GM19467 (cell line): Measurements from ENCODE around the gene SHF.
"Not testable (repeated sequence)": the region's sequence is repeated elsewhere in the genome, so short reads cannot be mapped to it uniquely, and the experiment has no call there.

Experiments used
- ATAC-seq: cut with Tn5 transposase; IDR thresholded peaks from one replicate; pipeline ENCODE4 v1.9.1; 2021; ENCODE audit warnings: mild to moderate bottlenecking, moderate library complexity; ENCODE audit not compliant: unreplicated experiment

SHF gene

GRCh38 chr15:45148076-45149059, 39.4 kb downstream of the SHF start:
- ATAC-seq, result no peak

DNA sequence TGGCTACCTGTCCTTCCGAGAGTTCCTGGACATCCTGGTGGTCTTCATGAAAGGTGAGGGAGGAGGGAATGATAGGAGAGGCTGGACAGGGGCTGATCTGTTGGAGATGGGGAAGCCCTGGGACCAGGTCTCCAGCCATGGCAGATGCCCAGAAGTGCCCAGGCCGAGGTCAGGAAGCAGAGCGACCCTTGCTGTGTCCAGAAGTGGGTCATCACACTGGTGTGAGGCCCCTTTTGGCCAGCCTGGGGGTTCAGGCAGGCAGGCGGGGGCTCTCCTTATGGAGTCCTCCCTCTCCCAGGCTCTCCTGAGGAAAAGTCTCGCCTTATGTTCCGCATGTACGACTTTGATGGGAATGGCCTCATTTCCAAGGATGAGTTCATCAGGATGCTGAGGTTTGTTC, 40.2 kb downstream of the SHF start:
- no peak for ATAC-seq

DNA sequence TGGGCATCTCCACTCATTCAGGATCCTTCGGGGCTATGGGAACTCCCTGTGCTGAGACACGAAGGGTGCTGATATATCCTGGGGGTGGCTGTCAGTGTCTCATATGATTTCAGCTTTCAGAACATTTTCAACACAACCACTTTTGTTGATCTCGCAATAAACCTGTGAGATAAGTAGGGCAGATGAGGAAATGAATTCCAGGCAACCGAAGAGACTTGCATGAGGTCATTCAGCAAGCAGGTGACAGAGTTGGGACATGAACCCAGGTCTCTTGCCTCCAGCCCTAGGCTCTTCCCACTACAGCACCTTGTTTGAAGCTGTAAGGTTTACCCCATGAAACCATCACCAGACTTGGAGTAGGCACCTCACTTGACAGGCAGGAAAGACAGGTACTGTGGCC, 41.4 kb downstream of the SHF start:
- ATAC-seq, result no peak

GRCh38 chr15:45144775-45145174, 43.0 kb downstream of the SHF start:
- ATAC-seq, result no peak

- no peak for ATAC-seq
Observed at GRCh38 chr15:45143946-45144345, 43.8 kb downstream of the SHF start.

GRCh38 chr15:45143056-45143455, 44.7 kb downstream of the SHF start:
- ATAC-seq, result no peak

- ATAC-seq, result no peak
Observed at GRCh38 chr15:45141386-45141785, 46.4 kb downstream of the SHF start.

- ATAC-seq, result no peak
Observed at GRCh38 chr15:45140557-45141250, 47.1 kb downstream of the SHF start.

- ATAC-seq, result no peak
Observed at GRCh38 chr15:45139770-45140169, 48.0 kb downstream of the SHF start.

DNA sequence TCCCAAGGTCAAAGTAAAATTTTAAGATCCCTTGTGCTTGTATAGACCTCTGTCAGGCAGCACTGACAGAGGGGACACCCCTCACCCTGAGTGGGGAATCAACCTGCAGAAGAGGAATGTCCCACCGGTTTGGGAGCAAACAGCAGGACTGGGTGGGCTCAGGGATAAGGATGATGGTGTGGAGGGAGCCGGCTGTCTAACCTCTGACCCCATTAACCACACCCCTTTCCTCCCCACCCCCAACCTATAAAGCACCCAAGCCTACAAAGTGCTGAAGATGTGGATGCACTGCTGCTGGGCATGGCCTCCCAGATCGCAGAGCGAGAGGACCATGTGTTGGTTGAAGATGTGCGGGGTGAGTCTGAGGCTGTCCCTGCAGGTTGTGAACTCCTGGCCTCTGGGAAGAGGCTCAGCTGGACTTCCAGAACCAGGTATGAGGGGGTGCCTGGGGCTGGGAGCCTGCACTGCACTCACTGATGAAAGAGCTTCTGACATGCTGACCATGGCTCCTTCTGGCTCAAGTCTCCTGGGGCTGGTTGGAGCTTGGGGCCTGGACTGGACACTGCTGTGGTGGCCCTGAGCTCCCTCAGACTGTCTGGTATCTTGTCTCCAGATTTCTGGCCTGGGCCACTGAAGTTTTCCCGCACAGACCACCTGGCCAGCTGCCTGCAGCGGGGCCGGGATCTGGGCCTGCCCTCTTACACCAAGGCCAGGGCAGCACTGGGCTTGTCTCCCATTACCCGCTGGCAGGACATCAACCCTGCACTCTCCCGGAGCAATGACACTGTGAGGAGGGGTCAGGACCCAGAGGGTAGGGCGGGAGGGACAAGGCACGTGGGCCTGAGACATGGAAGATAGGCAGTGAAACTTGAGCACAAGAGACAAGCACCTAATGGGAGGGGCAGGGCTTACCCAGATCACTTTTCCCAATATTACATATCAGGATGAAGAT, 48.7 kb downstream of the SHF start:
- ATAC-seq, result no peak

GRCh38 chr15:45137703-45138102, 50.1 kb downstream of the SHF start:
- no peak for ATAC-seq

GRCh38 chr15:45136378-45136764, 51.4 kb downstream of the SHF start:
- ATAC-seq, result no peak

GRCh38 chr15:45135705-45136377, 51.9 kb downstream of the SHF start:
- ATAC-seq, result not testable (repeated sequence)

DNA sequence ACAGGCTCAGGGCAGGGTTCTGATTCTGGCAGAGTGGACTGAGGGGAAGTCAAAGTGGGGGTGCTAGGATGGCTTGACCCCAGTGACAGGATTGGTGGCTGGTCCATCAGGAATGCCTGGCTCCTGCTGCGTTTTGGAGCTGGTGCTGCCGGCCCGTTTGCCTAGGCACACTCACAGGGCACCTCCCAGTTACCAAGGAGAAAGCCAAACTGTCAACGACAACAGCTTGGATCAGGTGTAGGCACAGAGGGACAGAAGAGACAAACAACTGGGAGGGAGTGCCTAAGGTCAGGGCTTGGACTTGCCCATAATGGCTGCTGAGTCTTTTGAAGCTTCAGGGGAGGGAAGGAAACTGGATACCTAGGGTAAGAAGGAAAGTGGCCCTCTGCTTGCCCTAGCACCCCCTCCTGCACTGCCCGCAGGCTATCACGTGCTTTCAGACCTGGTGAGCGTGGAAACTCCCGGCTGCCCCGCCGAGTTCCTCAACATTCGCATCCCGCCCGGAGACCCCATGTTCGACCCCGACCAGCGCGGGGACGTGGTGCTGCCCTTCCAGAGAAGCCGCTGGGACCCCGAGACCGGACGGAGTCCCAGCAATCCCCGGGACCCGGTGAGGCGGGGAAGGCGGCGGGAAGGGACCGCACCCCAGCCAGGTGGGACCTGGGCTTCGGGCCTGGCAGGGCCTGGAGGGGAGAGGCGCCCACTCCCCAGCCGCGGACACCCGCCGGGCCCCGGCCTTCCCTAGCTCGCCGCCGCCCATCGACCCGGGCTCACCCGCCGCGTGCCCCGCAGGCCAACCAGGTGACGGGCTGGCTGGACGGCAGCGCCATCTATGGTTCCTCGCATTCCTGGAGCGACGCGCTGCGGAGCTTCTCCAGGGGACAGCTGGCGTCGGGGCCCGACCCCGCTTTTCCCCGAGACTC, 52.8 kb downstream of the SHF start:
- no peak for ATAC-seq

DNA sequence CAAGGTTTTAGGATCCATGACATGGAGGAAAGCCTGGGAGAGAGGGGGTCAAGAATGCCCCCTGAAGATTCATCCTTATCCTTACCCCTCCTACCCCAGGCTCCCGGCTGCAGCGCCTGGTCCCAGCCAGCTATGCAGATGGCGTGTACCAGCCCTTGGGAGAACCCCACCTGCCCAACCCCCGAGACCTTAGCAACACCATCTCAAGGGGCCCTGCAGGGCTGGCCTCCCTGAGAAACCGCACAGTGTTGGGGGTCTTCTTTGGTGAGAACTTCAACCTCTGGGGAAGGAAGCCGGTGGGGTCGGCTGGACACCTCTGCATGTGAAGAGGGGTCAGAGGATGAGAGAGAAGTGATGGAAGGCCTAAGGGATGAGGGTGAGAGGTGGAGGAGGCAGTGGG, 53.7 kb downstream of the SHF start:
- ATAC-seq, result no peak

- ATAC-seq, result no peak
Observed at GRCh38 chr15:45133561-45133920, 54.2 kb downstream of the SHF start.

DNA sequence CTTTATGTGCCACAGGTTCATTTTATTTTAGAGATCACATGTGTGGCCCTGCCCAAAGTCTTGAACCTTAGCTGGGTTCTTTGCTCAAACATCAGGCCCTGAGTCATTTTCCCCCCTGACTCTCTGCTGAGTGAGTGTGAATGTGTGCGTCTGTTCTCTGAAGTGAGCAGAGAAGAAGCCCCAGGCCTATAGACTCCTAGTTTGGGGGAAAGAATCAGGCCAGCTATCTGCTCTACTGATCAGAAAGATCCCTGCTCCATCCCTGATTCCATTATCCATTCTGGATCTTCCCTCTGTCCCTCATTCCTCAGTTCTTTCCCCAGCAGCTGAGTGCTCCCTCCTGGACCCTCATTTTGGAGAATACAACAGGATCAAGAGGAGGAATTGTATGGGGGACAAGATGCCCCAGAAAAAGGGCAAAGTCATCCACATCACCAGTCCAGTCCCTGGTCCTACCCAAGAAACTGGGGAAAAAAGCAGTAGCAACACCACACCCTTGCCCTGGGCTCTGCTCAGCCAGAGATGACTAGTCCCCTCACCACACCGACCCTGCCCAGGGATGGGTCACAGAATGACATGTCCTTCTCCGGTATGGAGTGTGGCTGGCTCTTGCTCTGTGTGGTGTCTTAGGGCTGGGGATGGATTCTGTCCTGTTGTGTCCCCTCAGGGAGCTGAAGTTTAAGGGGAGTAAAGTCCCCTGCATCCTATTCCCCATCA, 54.8 kb downstream of the SHF start:
- ATAC-seq, result no peak

DNA sequence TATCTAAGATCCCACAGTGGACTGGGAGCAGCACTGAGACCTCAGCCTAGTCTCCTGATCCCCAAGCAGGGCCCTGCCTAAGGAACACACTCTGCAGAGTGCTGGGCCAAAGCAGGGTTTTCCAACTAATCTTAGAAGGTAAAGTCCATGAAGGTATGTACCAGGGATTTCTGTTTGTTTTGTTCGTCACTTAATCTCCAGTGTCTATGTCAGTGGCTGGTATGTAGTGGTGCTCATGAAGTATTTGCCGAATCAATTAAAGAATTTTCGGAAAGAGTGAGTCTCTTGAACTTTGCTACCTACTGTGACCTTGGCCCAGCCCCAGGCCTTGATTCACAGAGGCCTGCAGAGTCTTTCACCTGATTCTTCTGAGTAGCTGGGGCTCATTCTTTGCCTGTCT, 56.3 kb downstream of the SHF start:
- ATAC-seq, result no peak
